Measurements from ENCODE around the gene DCAF8. TPM values are rescaled to one million over a fixed set of nuclear protein-coding genes. Genes with fewer than 3 reads are reported as not detected.

The DCAF8 gene
- total and polyA plus RNA-seq, 2 experiments from 2014 or later: 55.0 to 104 TPM

DNA sequence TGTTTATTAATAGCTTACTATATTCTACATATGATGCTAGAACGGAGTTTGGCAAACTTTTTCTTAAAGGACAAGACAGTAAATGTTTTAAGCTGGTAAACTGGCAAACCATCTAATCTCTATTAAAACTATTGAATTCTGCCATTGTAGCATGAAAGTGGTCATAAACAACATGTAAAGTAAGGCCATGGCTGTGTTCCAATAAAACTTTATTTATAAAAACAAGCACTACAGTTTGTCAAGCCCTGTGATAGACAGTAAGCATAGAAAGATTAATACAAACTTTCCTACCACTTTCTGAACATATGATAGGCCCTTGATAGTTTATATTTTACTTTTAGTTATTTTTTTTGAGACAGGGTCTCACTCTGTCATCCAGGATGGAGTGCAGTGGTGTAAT, 34.8 kb downstream of the DCAF8 start (continued):
- TF ChIP-seq, protein P1, sequence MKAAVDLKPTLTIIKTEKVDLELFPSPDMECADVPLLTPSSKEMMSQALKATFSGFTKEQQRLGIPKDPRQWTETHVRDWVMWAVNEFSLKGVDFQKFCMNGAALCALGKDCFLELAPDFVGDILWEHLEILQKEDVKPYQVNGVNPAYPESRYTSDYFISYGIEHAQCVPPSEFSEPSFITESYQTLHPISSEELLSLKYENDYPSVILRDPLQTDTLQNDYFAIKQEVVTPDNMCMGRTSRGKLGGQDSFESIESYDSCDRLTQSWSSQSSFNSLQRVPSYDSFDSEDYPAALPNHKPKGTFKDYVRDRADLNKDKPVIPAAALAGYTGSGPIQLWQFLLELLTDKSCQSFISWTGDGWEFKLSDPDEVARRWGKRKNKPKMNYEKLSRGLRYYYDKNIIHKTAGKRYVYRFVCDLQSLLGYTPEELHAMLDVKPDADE (IDR thresholded peaks at IDR 0.05): no peak
- no peak for TF ChIP-seq EZH2phosphoT487 (IDR thresholded peaks at IDR 0.05; ENCODE audit: unreplicated experiment)

DNA sequence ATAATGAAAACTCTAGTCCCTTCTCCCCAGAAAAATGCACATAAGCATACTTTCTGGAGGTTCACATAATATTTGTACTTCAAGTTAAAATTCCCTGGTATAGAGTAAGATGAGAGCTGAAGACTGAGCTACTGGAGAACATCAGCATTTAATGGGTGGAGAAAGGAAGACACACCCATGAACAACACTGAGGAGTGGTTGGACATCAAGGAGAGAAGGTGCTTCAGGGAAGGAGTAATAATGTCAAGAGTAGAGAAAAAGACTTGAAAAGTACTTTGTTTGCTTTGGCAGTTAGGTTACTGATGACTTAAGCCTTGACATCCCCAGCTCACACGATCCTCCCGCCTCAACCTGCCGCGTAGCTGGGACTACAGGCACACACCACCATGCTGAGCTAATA, 35.3 kb downstream of the DCAF8 start:
- Histone ChIP-seq H3K4me1 (ENCODE audit: insufficient read depth) (no peaks in the 10 kb centered on the region), H3K27me3 (ENCODE audit: insufficient read depth) (no peaks in the 10 kb centered on the region), H3K9me2 (ENCODE audit: insufficient read depth) (no peaks in the 10 kb centered on the region), H3K27ac (ENCODE audit: low read depth) (no peak overlapping the region), H3K36me3 (ENCODE audit: insufficient read depth) (peaks cover 55% of the 10 kb centered on the region), H4K20me1 (replicated peaks; ENCODE audit: insufficient read depth) (peaks cover 8% of the 10 kb centered on the region; the same call in 1 of the 2 replicates), H2AFZ (no peak overlapping the region), H3K4me3 (no peak overlapping the region), H3F3A (replicated peaks; ENCODE audit: low read depth) (peaks cover 15% of the 10 kb centered on the region; the same call in 1 of the 2 replicates), H3K4me2 (no peak overlapping the region), H3K79me2 (replicated peaks; ENCODE audit: insufficient read depth) (no peaks in the 10 kb centered on the region)
- no peak for TF ChIP-seq CREB1 (CRISPR knock-in tag; IDR thresholded peaks at IDR 0.05; ENCODE audit: low read depth)
- no peak for TF ChIP-seq ZNF331 (CRISPR knock-in tag; IDR thresholded peaks at IDR 0.05; ENCODE audit: low read depth)
- no peak for TF ChIP-seq STAT1 (IDR thresholded peaks at IDR 0.05; ENCODE audit: unreplicated experiment)
- ATAC-seq (no peak), DNase-seq (ENCODE audit: low spot score) (no peak)
- Mint-ChIP-seq H3K9me3 (no peaks in the 10 kb centered on the region), H3K27me3 (ENCODE audit: insufficient read depth, low read depth, poor library complexity) (no peaks in the 10 kb centered on the region), H3K27ac (no peak overlapping the region), H3K4me1 (no peaks in the 10 kb centered on the region), H3K36me3 (ENCODE audit: low read depth) (peaks cover 69% of the 10 kb centered on the region), H3K4me3 (no peak overlapping the region)

DNA sequence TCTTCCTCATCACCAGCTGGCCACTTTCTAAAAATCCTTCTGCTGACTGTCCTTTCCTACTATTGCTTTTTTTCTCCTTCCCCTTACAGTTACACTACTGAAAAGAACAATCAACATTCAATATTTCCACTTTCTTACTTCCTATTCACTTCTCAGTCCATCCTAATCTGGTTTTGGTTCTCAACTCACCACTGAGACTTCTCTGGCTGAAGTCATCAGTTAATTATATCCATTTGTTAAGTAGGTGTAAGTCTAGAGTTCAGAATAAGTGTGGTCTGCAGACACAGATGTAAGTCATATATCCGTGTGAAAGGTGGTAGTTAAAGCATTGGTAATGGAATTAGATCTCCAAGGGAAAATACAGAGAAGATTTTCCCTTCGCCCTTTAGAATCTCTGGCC, 35.7 kb downstream of the DCAF8 start:
- H3K27ac Mint-ChIP-seq: no peak overlapping the region
- H4K20me1 ChIP-seq (replicated peaks; ENCODE audit: insufficient read depth): peaks cover 8% of the 10 kb centered on the region; the same call in 1 of the 2 replicates
- no peaks in the 10 kb centered on the region for H3K9me2 ChIP-seq (ENCODE audit: insufficient read depth)
- H3K4me1 ChIP-seq (ENCODE audit: insufficient read depth): no peaks in the 10 kb centered on the region
- no peak overlapping the region for H3K27ac ChIP-seq (ENCODE audit: low read depth)
- no peak overlapping the region for H3K4me3 Mint-ChIP-seq
- no peaks in the 10 kb centered on the region for H3K79me2 ChIP-seq (replicated peaks; ENCODE audit: insufficient read depth)
- no peak overlapping the region for H3K4me3 ChIP-seq
- peaks cover 15% of the 10 kb centered on the region; the same call in 1 of the 2 replicates for H3F3A ChIP-seq (replicated peaks; ENCODE audit: low read depth)
- H2AFZ ChIP-seq: no peak overlapping the region
- DNase-seq (ENCODE audit: low spot score) (no peak), ATAC-seq (no peak)
- no peaks in the 10 kb centered on the region for H3K9me3 Mint-ChIP-seq
- no peaks in the 10 kb centered on the region for H3K27me3 Mint-ChIP-seq (ENCODE audit: insufficient read depth, low read depth, poor library complexity)
- H3K36me3 ChIP-seq (ENCODE audit: insufficient read depth): peaks cover 55% of the 10 kb centered on the region
- peaks cover 69% of the 10 kb centered on the region for H3K36me3 Mint-ChIP-seq (ENCODE audit: low read depth)
- no peak overlapping the region for H3K4me2 ChIP-seq
- no peaks in the 10 kb centered on the region for H3K27me3 ChIP-seq (ENCODE audit: insufficient read depth)
- H3K4me1 Mint-ChIP-seq: no peaks in the 10 kb centered on the region
- no peak for TF ChIP-seq NANOG (IDR thresholded peaks at IDR 0.05; ENCODE audit: borderline replicate concordance)
- no peak for TF ChIP-seq ZNF331 (CRISPR knock-in tag; IDR thresholded peaks at IDR 0.05; ENCODE audit: low read depth)
- no peak for TF ChIP-seq EZH2phosphoT487 (IDR thresholded peaks at IDR 0.05; ENCODE audit: unreplicated experiment)
- TF ChIP-seq, protein P2, sequence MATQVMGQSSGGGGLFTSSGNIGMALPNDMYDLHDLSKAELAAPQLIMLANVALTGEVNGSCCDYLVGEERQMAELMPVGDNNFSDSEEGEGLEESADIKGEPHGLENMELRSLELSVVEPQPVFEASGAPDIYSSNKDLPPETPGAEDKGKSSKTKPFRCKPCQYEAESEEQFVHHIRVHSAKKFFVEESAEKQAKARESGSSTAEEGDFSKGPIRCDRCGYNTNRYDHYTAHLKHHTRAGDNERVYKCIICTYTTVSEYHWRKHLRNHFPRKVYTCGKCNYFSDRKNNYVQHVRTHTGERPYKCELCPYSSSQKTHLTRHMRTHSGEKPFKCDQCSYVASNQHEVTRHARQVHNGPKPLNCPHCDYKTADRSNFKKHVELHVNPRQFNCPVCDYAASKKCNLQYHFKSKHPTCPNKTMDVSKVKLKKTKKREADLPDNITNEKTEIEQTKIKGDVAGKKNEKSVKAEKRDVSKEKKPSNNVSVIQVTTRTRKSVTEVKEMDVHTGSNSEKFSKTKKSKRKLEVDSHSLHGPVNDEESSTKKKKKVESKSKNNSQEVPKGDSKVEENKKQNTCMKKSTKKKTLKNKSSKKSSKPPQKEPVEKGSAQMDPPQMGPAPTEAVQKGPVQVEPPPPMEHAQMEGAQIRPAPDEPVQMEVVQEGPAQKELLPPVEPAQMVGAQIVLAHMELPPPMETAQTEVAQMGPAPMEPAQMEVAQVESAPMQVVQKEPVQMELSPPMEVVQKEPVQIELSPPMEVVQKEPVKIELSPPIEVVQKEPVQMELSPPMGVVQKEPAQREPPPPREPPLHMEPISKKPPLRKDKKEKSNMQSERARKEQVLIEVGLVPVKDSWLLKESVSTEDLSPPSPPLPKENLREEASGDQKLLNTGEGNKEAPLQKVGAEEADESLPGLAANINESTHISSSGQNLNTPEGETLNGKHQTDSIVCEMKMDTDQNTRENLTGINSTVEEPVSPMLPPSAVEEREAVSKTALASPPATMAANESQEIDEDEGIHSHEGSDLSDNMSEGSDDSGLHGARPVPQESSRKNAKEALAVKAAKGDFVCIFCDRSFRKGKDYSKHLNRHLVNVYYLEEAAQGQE (IDR thresholded peaks at IDR 0.05; ENCODE audit: unreplicated experiment): no peak
- TF ChIP-seq CREB1 (CRISPR knock-in tag; IDR thresholded peaks at IDR 0.05; ENCODE audit: low read depth): no peak
- no peak for TF ChIP-seq JUNB (IDR thresholded peaks at IDR 0.05; ENCODE audit: unreplicated experiment)
- no peak for TF ChIP-seq ZNF114 (CRISPR knock-in tag; IDR thresholded peaks at IDR 0.05)
- TF ChIP-seq, protein P1 (IDR thresholded peaks at IDR 0.05): no peak
- TF ChIP-seq STAT1 (IDR thresholded peaks at IDR 0.05; ENCODE audit: unreplicated experiment): no peak
- TF ChIP-seq, protein P3, sequence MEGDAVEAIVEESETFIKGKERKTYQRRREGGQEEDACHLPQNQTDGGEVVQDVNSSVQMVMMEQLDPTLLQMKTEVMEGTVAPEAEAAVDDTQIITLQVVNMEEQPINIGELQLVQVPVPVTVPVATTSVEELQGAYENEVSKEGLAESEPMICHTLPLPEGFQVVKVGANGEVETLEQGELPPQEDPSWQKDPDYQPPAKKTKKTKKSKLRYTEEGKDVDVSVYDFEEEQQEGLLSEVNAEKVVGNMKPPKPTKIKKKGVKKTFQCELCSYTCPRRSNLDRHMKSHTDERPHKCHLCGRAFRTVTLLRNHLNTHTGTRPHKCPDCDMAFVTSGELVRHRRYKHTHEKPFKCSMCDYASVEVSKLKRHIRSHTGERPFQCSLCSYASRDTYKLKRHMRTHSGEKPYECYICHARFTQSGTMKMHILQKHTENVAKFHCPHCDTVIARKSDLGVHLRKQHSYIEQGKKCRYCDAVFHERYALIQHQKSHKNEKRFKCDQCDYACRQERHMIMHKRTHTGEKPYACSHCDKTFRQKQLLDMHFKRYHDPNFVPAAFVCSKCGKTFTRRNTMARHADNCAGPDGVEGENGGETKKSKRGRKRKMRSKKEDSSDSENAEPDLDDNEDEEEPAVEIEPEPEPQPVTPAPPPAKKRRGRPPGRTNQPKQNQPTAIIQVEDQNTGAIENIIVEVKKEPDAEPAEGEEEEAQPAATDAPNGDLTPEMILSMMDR (conservative IDR thresholded peaks at IDR 0.05; ENCODE audit: low read depth in 2 of 2): no peak

Measured in GM23338 (cell line).